Naive thymus-derived CD4-positive, alpha-beta T cell (primary cell): ENCODE measurements around the gene CLNK. TPM values are rescaled to one million over a fixed set of nuclear protein-coding genes. Genes with fewer than 3 reads are reported as not detected.

ENCODE experiments used
- ATAC-seq: fragments of 150-1000 bp; cut with Tn5 transposase; 2 replicates; pipeline ENCODE4 v1.10.0; 2021; ENCODE audit warnings: mild to moderate bottlenecking, moderate library complexity
- CTCF ChIA-PET: fragments of 350-600 bp; sonication (Branson Sonifier 250); formaldehyde crosslinking; loops from one replicate; lab custom pipeline; 2021; ENCODE audit warnings: antibody characterized with exemption; lab: Charles Lee
- POLR2A ChIA-PET: fragments of 350-600 bp; sonication (Branson Sonifier 250); formaldehyde crosslinking; loops from one replicate; lab custom pipeline; 2021; ENCODE audit warnings: antibody characterized with exemption, inconsistent platforms; lab: Charles Lee
- DNase-seq, 9 donors: peaks; one replicate each; pipeline versions ENCODE4 v3.0.0 to v3.0.0-alpha.2; 2020 to 2022; ENCODE audit warnings: mixed read lengths in 1 of 9
- H3K27ac ChIP-seq: one replicate; pipeline ENCODE4 v1.7.0; 2013; ENCODE audit warnings: mild to moderate bottlenecking, low read depth, low read length, moderate library complexity
- H3K27me3 ChIP-seq, 2 donors: one replicate each; pipeline ENCODE4 v1.7.0; 2013; ENCODE audit warnings: low read length in 2 of 2, mild to moderate bottlenecking in 2 of 2, moderate library complexity in 2 of 2; ENCODE audit not compliant: control insufficient read depth in 2 of 2, insufficient read depth in 2 of 2
- H3K36me3 ChIP-seq, 3 experiments: 1 replicate in 2 of 3; 2 replicates in 1 of 3; pipeline ENCODE4 v1.7.0; 2013; ENCODE audit warnings: low read length in 3 of 3, mild to moderate bottlenecking in 3 of 3, moderate library complexity in 1 of 3; ENCODE audit not compliant: insufficient read depth in 3 of 3, control insufficient read depth in 2 of 3
- H3K4me1 ChIP-seq, 2 donors: one replicate each; pipeline ENCODE4 v1.7.0; 2013; ENCODE audit warnings: low read length in 2 of 2, mild to moderate bottlenecking in 2 of 2, moderate library complexity in 1 of 2; ENCODE audit not compliant: control insufficient read depth in 2 of 2, insufficient read depth in 2 of 2
- H3K4me3 ChIP-seq: 2 replicates; pipeline ENCODE4 v1.7.0; 2013; ENCODE audit warnings: mild to moderate bottlenecking, low read length
- H3K9me3 ChIP-seq, 3 experiments: 1 replicate in 2 of 3; 2 replicates in 1 of 3; pipeline ENCODE4 v1.7.0; 2013; ENCODE audit warnings: low read length in 3 of 3; ENCODE audit not compliant: control insufficient read depth in 2 of 3
- H3K27ac Mint-ChIP-seq, 9 donors: one replicate each; pipeline ENCODE4 v1.8.0; 2020 to 2022; ENCODE audit warnings: mixed read lengths in 9 of 9, mild to moderate bottlenecking in 8 of 9, moderate library complexity in 5 of 9, inconsistent platforms in 2 of 9
- H3K27me3 Mint-ChIP-seq, 5 donors: one replicate each; pipeline ENCODE4 v1.8.0; 2021 to 2022; ENCODE audit warnings: mixed read lengths in 5 of 5, mild to moderate bottlenecking in 1 of 5
- H3K36me3 Mint-ChIP-seq, 5 donors: one replicate each; pipeline ENCODE4 v1.8.0; 2020 to 2022; ENCODE audit warnings: mixed read lengths in 5 of 5, mild to moderate bottlenecking in 3 of 5, inconsistent platforms in 1 of 5
- H3K4me1 Mint-ChIP-seq, 7 donors: one replicate each; pipeline ENCODE4 v1.8.0; 2020 to 2022; ENCODE audit warnings: mixed read lengths in 7 of 7, mild to moderate bottlenecking in 3 of 7, inconsistent platforms in 1 of 7
- H3K4me3 Mint-ChIP-seq, 10 donors: one replicate each; pipeline ENCODE4 v1.8.0; 2020 to 2022; ENCODE audit warnings: mild to moderate bottlenecking in 10 of 10, mixed read lengths in 10 of 10, moderate library complexity in 6 of 10, inconsistent platforms in 2 of 10
- H3K9me3 Mint-ChIP-seq, 11 donors: one replicate each; pipeline ENCODE4 v1.8.0; 2020 to 2022; ENCODE audit warnings: mixed read lengths in 11 of 11, mild to moderate bottlenecking in 4 of 11, inconsistent platforms in 1 of 11, moderate library complexity in 1 of 11
- intact Hi-C, 2 donors: fragments of 100-400 bp; cut with micrococcal nuclease; formaldehyde crosslinking; loops; one replicate each; pipeline ENCODE4 v1.15.1; 2023
- polyA plus RNA-seq, 2 donors: library from polyadenylated mRNA; unstranded; fragments of 300-500 nt; fragmentation: Illumina TruSeq; gene quantifications; one replicate each; pipeline ENCODE4 v1.2.3, GENCODE V29; 2021
- total RNA-seq, 6 experiments: library from RNA in 5 of 6; stranded (reverse) in 5 of 6; gene quantifications; 1 replicate in 5 of 6; 2 replicates in 1 of 6; pipeline ENCODE4 v1.2.3 and lab custom pipeline; 2021 to 2026

CLNK gene
- total and polyA plus RNA-seq, 7 experiments from 2014 or later, result 0.13 to 0.66 (median 0.22) TPM; not detected in 4

DNA sequence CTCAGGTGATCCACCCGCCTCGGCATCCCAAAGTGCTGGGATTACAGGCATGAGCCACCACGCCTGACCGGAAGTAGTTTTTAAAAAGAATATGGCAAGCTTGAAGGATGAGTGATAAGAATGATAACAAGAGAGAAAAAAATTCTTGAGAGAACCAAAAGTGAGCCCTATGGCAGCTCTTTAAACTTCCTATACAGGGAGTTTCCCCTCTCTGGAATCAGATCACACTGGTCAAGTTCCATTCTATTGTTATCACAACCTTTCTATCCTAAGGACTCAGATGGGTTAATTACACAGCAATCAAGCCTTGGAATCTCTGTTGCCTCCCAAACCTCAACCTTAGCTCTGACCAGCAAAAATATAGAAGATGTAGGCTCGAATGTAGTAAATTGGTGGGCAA, 193.6 kb downstream of the CLNK start:
- ATAC-seq, result no peak
- Mint-ChIP-seq H3K4me1 (peaks cover 0 to 5% (median 0%) of the 10 kb centered on the region in 7 donors), H3K4me3 (no peak overlapping the region), H3K27ac (peak overlapping the region in 1 of 9 donors; percentile 21), H3K36me3 (no peaks in the 10 kb centered on the region), H3K27me3 (peaks cover 13 to 33% (median 22%) of the 10 kb centered on the region in 5 donors), H3K9me3 (no peaks in the 10 kb centered on the region)
- Histone ChIP-seq H3K9me3 (no peaks in the 10 kb centered on the region), H3K4me1 (no peaks in the 10 kb centered on the region), H3K36me3 (no peaks in the 10 kb centered on the region), H3K27ac (no peak overlapping the region), H3K4me3 (no peak overlapping the region), H3K27me3 (no peaks in the 10 kb centered on the region)
- no peak for DNase-seq
- intact Hi-C loops, result no loop called here
- ChIA-PET POLR2A (no interaction called here), CTCF (interaction anchor here (0.6 kb wide), 1 partner anchor 1975 kb away, joined by 3 read pairs; no protein-coding TSS in a partner anchor)

DNA sequence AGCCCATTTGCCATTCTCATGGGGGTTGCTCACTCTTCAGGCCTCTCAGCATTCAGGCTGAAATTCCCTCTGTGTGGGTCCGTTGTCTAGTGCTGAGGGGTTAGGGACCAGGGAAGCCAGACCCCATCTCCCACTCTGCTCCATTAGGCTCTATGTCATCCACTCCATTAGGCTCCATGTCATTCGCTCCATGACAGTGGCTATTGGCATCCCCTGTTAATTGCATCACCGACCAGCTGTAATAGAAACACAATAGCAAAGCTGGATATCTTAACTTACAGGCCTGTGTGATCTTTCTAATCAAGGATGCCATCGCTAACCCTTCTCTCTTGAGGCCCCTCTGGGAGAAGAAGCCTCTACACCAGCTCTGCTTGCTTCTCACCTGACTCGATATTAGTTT, 201.7 kb downstream of the CLNK start:
- Mint-ChIP-seq H3K4me3 (no peak overlapping the region), H3K36me3 (no peaks in the 10 kb centered on the region), H3K9me3 (no peaks in the 10 kb centered on the region), H3K27ac (no peak overlapping the region), H3K4me1 (no peaks in the 10 kb centered on the region), H3K27me3 (peaks cover 0 to 20% (median 5%) of the 10 kb centered on the region in 5 donors)
- Histone ChIP-seq H3K4me1 (no peaks in the 10 kb centered on the region), H3K9me3 (no peaks in the 10 kb centered on the region), H3K27me3 (no peaks in the 10 kb centered on the region), H3K27ac (no peak overlapping the region), H3K4me3 (no peak overlapping the region), H3K36me3 (no peaks in the 10 kb centered on the region)
- ChIA-PET POLR2A (no interaction called here), CTCF (interaction anchor here (1.2 kb wide), 1 partner anchor 22 kb away, joined by 4 read pairs; no protein-coding TSS in a partner anchor)
- no peak for DNase-seq
- ATAC-seq, result no peak
- intact Hi-C loops, result no loop called here

GRCh38 chr4:10480616-10481015, 204.0 kb downstream of the CLNK start:
- Histone ChIP-seq H3K36me3 (no peaks in the 10 kb centered on the region), H3K27ac (no peak overlapping the region), H3K4me3 (no peak overlapping the region), H3K27me3 (no peaks in the 10 kb centered on the region), H3K4me1 (no peaks in the 10 kb centered on the region), H3K9me3 (no peaks in the 10 kb centered on the region)
- ChIA-PET POLR2A (no interaction called here), CTCF (no interaction called here)
- Mint-ChIP-seq H3K36me3 (no peaks in the 10 kb centered on the region), H3K27ac (no peak overlapping the region), H3K9me3 (no peaks in the 10 kb centered on the region), H3K27me3 (peaks cover 0 to 23% (median 5%) of the 10 kb centered on the region in 5 donors), H3K4me1 (no peaks in the 10 kb centered on the region), H3K4me3 (no peak overlapping the region)
- intact Hi-C loops, result no loop called here
- no peak for ATAC-seq
- no peak for DNase-seq

GRCh38 chr4:10478621-10479020, 205.9 kb downstream of the CLNK start:
- DNase-seq (no peak), ATAC-seq (no peak)
- Mint-ChIP-seq H3K9me3 (no peaks in the 10 kb centered on the region), H3K4me1 (no peaks in the 10 kb centered on the region), H3K27me3 (peaks cover 0 to 20% (median 5%) of the 10 kb centered on the region in 5 donors), H3K36me3 (no peaks in the 10 kb centered on the region), H3K27ac (no peak overlapping the region), H3K4me3 (no peak overlapping the region)
- Histone ChIP-seq H3K4me3 (no peak overlapping the region), H3K27ac (no peak overlapping the region), H3K4me1 (no peaks in the 10 kb centered on the region), H3K27me3 (no peaks in the 10 kb centered on the region), H3K36me3 (no peaks in the 10 kb centered on the region), H3K9me3 (no peaks in the 10 kb centered on the region)
- POLR2A ChIA-PET, result no interaction called here
- CTCF ChIA-PET, result no interaction called here
- intact Hi-C loops, result no loop called here

GRCh38 chr4:10470505-10470904, 214.1 kb downstream of the CLNK start:
- no peaks in the 10 kb centered on the region for H3K9me3 Mint-ChIP-seq
- peak overlapping the region in 1 of 9 donors; percentile 10 for H3K27ac Mint-ChIP-seq
- ATAC-seq (no peak), DNase-seq (no peak)
- H3K4me3 Mint-ChIP-seq, result no peak overlapping the region
- no peaks in the 10 kb centered on the region for H3K4me1 Mint-ChIP-seq
- peaks cover 0 to 15% (median 6%) of the 10 kb centered on the region in 5 donors for H3K27me3 Mint-ChIP-seq
- Histone ChIP-seq H3K4me3 (no peak overlapping the region), H3K36me3 (no peaks in the 10 kb centered on the region), H3K27me3 (no peaks in the 10 kb centered on the region), H3K4me1 (no peaks in the 10 kb centered on the region), H3K9me3 (no peaks in the 10 kb centered on the region), H3K27ac (no peak overlapping the region)
- POLR2A ChIA-PET, result no interaction called here
- no peaks in the 10 kb centered on the region for H3K36me3 Mint-ChIP-seq
- CTCF ChIA-PET, result no interaction called here
- intact Hi-C loops, result no loop called here

- H3K9me3 Mint-ChIP-seq, result peaks cover 0 to 12% (median 4%) of the 10 kb centered on the region in 11 donors
- no peak for DNase-seq
- ChIA-PET CTCF (no interaction called here), POLR2A (no interaction called here)
- Histone ChIP-seq H3K4me1 (no peaks in the 10 kb centered on the region), H3K4me3 (no peak overlapping the region), H3K27ac (no peak overlapping the region), H3K9me3 (peaks cover 0 to 6% (median 0%) of the 10 kb centered on the region in 3 experiments), H3K27me3 (no peaks in the 10 kb centered on the region), H3K36me3 (no peaks in the 10 kb centered on the region)
- no peak for ATAC-seq
- intact Hi-C loops, result loop anchor here in 1 of 2 donors (10.0 kb wide), 1 partner anchor 209 kb away; no protein-coding TSS in a partner anchor
- H3K4me3 Mint-ChIP-seq, result no peak overlapping the region
- no peak overlapping the region for H3K27ac Mint-ChIP-seq
- peaks cover 0 to 12% (median 5%) of the 10 kb centered on the region in 7 donors for H3K4me1 Mint-ChIP-seq
- H3K27me3 Mint-ChIP-seq, result peaks cover 21 to 44% (median 38%) of the 10 kb centered on the region in 5 donors
- H3K36me3 Mint-ChIP-seq, result peaks cover 0 to 8% (median 0%) of the 10 kb centered on the region in 5 donors
These were observed 218.4 kb downstream of the CLNK start for GRCh38 chr4:10466161-10466560.

DNA sequence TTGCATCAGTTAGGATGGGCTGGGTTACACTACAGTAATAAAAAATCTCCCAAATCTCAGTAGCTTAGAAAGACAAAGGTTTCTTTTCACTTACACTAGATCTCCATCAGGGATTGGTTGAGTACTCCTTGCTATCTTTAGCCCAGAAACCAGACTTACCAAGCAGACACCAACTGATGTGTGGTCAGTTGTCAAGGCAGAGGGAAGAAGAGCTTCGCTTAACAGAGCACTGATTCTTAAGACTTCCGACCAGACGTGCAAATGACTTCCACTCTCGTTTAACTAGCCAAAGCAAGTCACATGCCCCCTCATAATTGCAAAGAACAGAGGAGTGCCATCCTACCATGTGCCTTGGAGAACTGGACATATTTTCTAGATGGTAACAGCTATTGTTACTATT, 221.7 kb downstream of the CLNK start:
- ATAC-seq (no peak), DNase-seq (no peak)
- CTCF ChIA-PET, result interaction anchor here (1.5 kb wide), 1 partner anchor 10 kb away, joined by 3 read pairs; no protein-coding TSS in a partner anchor
- H3K36me3 ChIP-seq, result no peaks in the 10 kb centered on the region
- Mint-ChIP-seq H3K4me3 (peak overlapping the region in 3 of 10 donors; percentile 26 to 92 (median 42)), H3K9me3 (peaks cover 0 to 12% (median 5%) of the 10 kb centered on the region in 11 donors), H3K36me3 (peaks cover 0 to 8% (median 5%) of the 10 kb centered on the region in 5 donors), H3K27me3 (peaks cover 21 to 44% (median 38%) of the 10 kb centered on the region in 5 donors), H3K4me1 (peaks cover 9 to 29% (median 22%) of the 10 kb centered on the region in 7 donors), H3K27ac (no peak overlapping the region)
- intact Hi-C loops, result loop anchor here (5.0 to 10.0 kb wide), 2 partner anchors 41 to 212 kb away; no protein-coding TSS in a partner anchor
- H3K4me1 ChIP-seq, result no peaks in the 10 kb centered on the region
- POLR2A ChIA-PET, result interaction anchor here (3.4 kb wide), 1 partner anchor 345 kb away, joined by 15 read pairs; the partner anchor contains the start of gene WDR1
- H3K4me3 ChIP-seq, result no peak overlapping the region
- peaks cover 0 to 6% (median 0%) of the 10 kb centered on the region in 3 experiments for H3K9me3 ChIP-seq
- H3K27me3 ChIP-seq, result no peaks in the 10 kb centered on the region
- H3K27ac ChIP-seq, result no peak overlapping the region
